ENCODE measurements around the gene KLRK1.
"Not testable (repeated sequence)": the region's sequence is repeated elsewhere in the genome, so short reads cannot be mapped to it uniquely, and the experiment has no call there.

KLRK1 gene

GRCh38 chr12:10361622-10362021 is 28.2 kb downstream of the KLRK1 start:
- no peak for DNase-seq

GRCh38 chr12:10361084-10361483 is 28.8 kb downstream of the KLRK1 start:
- DNase-seq = no peak

GRCh38 chr12:10358969-10359368 is 30.9 kb downstream of the KLRK1 start:
- DNase-seq = no peak

GRCh38 chr12:10358131-10358530 is 31.7 kb downstream of the KLRK1 start:
- no peak for DNase-seq

- no peak for DNase-seq
These were observed 35.3 kb downstream of the KLRK1 start for GRCh38 chr12:10354502-10354901.

- DNase-seq = no peak
These were observed 35.8 kb downstream of the KLRK1 start for GRCh38 chr12:10354071-10354470.

GRCh38 chr12:10351457-10351856 is 38.4 kb downstream of the KLRK1 start:
- DNase-seq = not testable (repeated sequence)

GRCh38 chr12:10341892-10342509 is 47.8 kb downstream of the KLRK1 start:
- DNase-seq = no peak

- DNase-seq = not testable (repeated sequence)
These were observed 48.9 kb downstream of the KLRK1 start for GRCh38 chr12:10340946-10341345.

GRCh38 chr12:10339053-10339840 is 50.6 kb downstream of the KLRK1 start:
- no peak for DNase-seq

- not testable (repeated sequence) for DNase-seq
These were observed 51.4 kb downstream of the KLRK1 start for GRCh38 chr12:10338470-10338869.

- not testable (repeated sequence) for DNase-seq
These were observed 53.6 kb downstream of the KLRK1 start for GRCh38 chr12:10336196-10336595.

- DNase-seq = no peak
These were observed 58.1 kb downstream of the KLRK1 start for GRCh38 chr12:10331642-10332239.

- DNase-seq = not testable (repeated sequence)
These were observed 61.1 kb downstream of the KLRK1 start for GRCh38 chr12:10328691-10329090.
